GM12878 (cell line): ENCODE results near the gene PRAC2. TPM values are rescaled to one million over a fixed set of nuclear protein-coding genes. Genes with fewer than 3 reads are reported as not detected.

ENCODE experiments used
- BACH1 ChIP-seq: fragments of 450-650 bp; IDR thresholded peaks from 2 replicates; pipeline ENCODE4 v1.6.1; 2017; ENCODE audit warnings: mild to moderate bottlenecking, borderline replicate concordance
- IRF5 ChIP-seq: fragments of 450-650 bp; IDR thresholded peaks from 2 replicates; pipeline ENCODE4 v1.6.1; 2017; ENCODE audit warnings: borderline replicate concordance
- NR2C2 ChIP-seq: IDR thresholded peaks from 2 replicates; pipeline ENCODE4 v1.6.1; 2011; ENCODE audit warnings: borderline replicate concordance, low read depth; ENCODE audit not compliant: control insufficient read depth, insufficient read length
- SIN3A ChIP-seq: IDR thresholded peaks from 2 replicates; pipeline ENCODE4 v1.6.1; 2012; ENCODE audit warnings: low read depth, low read length, improper control_type of control experiment
- polyA plus RNA-seq, 11 experiments: library from polyadenylated mRNA; depleted of rRNA in 4 of 11; unstranded in 6 of 11; stranded (reverse) in 5 of 11; fragments of >200 nt; fragmentation: Nextera tagmentation in 4 of 11; fragmentation: Illumina TruSeq in 1 of 11; extraction: Ambion mirVana in 4 of 11; extraction: Trizol in 1 of 11; gene quantifications; 1 replicate in 1 of 11; 2 replicates in 10 of 11; pipeline versions ENCODE4 v1.2.1 to v1.2.3, GENCODE V29; 2011 to 2016; ENCODE audit warnings: inconsistent platforms in 2 of 11, missing spikeins in 2 of 11, low read depth in 1 of 11
- total RNA-seq, 4 experiments: library from RNA; depleted of rRNA in 3 of 4; stranded (reverse); fragments of >200 nt in 3 of 4; fragmentation: Illumina TruSeq in 1 of 4; extraction: Trizol in 1 of 4; gene quantifications; 2 replicates each; pipeline versions ENCODE4 v1.2.1 to v1.2.3, GENCODE V29; 2013 to 2021
- TF ChIP-seq, protein P1 (sequence below): fragments of 450-650 bp; IDR thresholded peaks from 2 replicates; pipeline ENCODE4 v1.6.1; 2017; ENCODE audit warnings: mild to moderate bottlenecking, moderate library complexity

PRAC2 gene
- total and polyA plus RNA-seq, 10 of the 15 experiments (the other 5 are each of a cell fraction or from before 2014, with no cell fraction given): 0.31 TPM; not detected in 9

GRCh38 chr17:48718227-48718760 lies 4.7 kb upstream of the PRAC2 start (continued):
- TF ChIP-seq, protein P1, sequence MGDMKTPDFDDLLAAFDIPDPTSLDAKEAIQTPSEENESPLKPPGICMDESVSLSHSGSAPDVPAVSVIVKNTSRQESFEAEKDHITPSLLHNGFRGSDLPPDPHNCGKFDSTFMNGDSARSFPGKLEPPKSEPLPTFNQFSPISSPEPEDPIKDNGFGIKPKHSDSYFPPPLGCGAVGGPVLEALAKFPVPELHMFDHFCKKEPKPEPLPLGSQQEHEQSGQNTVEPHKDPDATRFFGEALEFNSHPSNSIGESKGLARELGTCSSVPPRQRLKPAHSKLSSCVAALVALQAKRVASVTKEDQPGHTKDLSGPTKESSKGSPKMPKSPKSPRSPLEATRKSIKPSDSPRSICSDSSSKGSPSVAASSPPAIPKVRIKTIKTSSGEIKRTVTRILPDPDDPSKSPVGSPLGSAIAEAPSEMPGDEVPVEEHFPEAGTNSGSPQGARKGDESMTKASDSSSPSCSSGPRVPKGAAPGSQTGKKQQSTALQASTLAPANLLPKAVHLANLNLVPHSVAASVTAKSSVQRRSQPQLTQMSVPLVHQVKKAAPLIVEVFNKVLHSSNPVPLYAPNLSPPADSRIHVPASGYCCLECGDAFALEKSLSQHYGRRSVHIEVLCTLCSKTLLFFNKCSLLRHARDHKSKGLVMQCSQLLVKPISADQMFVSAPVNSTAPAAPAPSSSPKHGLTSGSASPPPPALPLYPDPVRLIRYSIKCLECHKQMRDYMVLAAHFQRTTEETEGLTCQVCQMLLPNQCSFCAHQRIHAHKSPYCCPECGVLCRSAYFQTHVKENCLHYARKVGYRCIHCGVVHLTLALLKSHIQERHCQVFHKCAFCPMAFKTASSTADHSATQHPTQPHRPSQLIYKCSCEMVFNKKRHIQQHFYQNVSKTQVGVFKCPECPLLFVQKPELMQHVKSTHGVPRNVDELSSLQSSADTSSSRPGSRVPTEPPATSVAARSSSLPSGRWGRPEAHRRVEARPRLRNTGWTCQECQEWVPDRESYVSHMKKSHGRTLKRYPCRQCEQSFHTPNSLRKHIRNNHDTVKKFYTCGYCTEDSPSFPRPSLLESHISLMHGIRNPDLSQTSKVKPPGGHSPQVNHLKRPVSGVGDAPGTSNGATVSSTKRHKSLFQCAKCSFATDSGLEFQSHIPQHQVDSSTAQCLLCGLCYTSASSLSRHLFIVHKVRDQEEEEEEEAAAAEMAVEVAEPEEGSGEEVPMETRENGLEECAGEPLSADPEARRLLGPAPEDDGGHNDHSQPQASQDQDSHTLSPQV: no peak
- no peak for TF ChIP-seq BACH1
- no peak for TF ChIP-seq NR2C2
- no peak for TF ChIP-seq SIN3A
- TF ChIP-seq IRF5: no peak
